Lung (tissue), 12 donors: Measurements from ENCODE around the gene HSD17B1. TPM values are rescaled to one million over a fixed set of nuclear protein-coding genes. Genes with fewer than 3 reads are reported as not detected.

Source experiments
- ATAC-seq: fragments of 200-7000 bp; cut with Tn5 transposase; one replicate; pipeline ENCODE4 v1.9.1; 2020; ENCODE audit warnings: moderate number of reproducible peaks; ENCODE audit not compliant: insufficient read depth, low FRiP score
- DNase-seq, 3 donors: peaks; one replicate each; pipeline ENCODE4 v3.0.0-alpha.2; 2013 to 2017
- H3K27ac ChIP-seq, 2 donors: one replicate each; pipeline ENCODE4 v1.5.1; 2013; ENCODE audit warnings: mild to moderate bottlenecking in 2 of 2, moderate library complexity in 2 of 2, control low read depth in 1 of 2, inconsistent platforms in 1 of 2, low read depth in 1 of 2, low read length in 1 of 2
- H3K27me3 ChIP-seq, 3 donors: one replicate each; pipeline ENCODE4 v1.5.1; 2013; ENCODE audit warnings: low read length in 2 of 3; ENCODE audit not compliant: control insufficient read depth in 3 of 3, insufficient read depth in 3 of 3
- H3K36me3 ChIP-seq, 4 donors: one replicate each; pipeline ENCODE4 v1.5.1; 2013; ENCODE audit warnings: low read length in 4 of 4, mild to moderate bottlenecking in 1 of 4, moderate library complexity in 1 of 4; ENCODE audit not compliant: control insufficient read depth in 4 of 4, insufficient read depth in 4 of 4
- H3K4me1 ChIP-seq, 5 donors: one replicate each; pipeline ENCODE4 v1.5.1; 2013; ENCODE audit warnings: low read length in 5 of 5, mild to moderate bottlenecking in 2 of 5, moderate library complexity in 1 of 5; ENCODE audit not compliant: control insufficient read depth in 5 of 5, insufficient read depth in 5 of 5
- H3K4me3 ChIP-seq: one replicate; pipeline ENCODE4 v1.5.1; 2013; ENCODE audit warnings: mild to moderate bottlenecking, control low read depth, moderate library complexity
- H3K9ac ChIP-seq, 2 donors: one replicate each; pipeline ENCODE4 v1.5.1; 2013; ENCODE audit warnings: low read length in 2 of 2, control low read depth in 1 of 2; ENCODE audit not compliant: insufficient read depth in 1 of 2
- H3K9me3 ChIP-seq, 4 donors: one replicate each; pipeline ENCODE4 v1.5.1; 2013; ENCODE audit warnings: low read length in 3 of 4, mild to moderate bottlenecking in 1 of 4, moderate library complexity in 1 of 4; ENCODE audit not compliant: control insufficient read depth in 4 of 4, insufficient read depth in 3 of 4
- WGBS, 2 donors: extraction: QIAGEN DNeasy Blood & Tissue Kit; methylation state at CpG; one replicate each; pipeline ENCODE4 v1.1.7; 2013; 5-methylcytosine and 5-hydroxymethylcytosine counted together
- polyA plus RNA-seq, 2 donors: library from polyadenylated mRNA; stranded (reverse); fragments of 200-250 nt; gene quantifications; one replicate each; pipeline ENCODE4 v1.2.1, GENCODE V29; 2013
- total RNA-seq, 2 donors: library from RNA; depleted of rRNA in 1 of 2; stranded (reverse); fragments of >200 nt in 1 of 2; gene quantifications; one replicate each; pipeline ENCODE4 v1.2.1, GENCODE V29; 2014 to 2021
- TF ChIP-seq, protein P1 (sequence below): IDR thresholded peaks from 2 replicates; pipeline ENCODE4 v1.5.1; 2012; ENCODE audit warnings: mild to moderate bottlenecking; ENCODE audit errors: control extremely low read depth, extremely low read depth
- donor health status: control.
- donor health status: control.
- donor health status: Bipolar disorder and iron deficiency.
- donor health status: healthy.
- donor health status: DM: yes; HTN: yes; CAD: no.

Gene HSD17B1
- total and polyA plus RNA-seq, 4 donors = 0.98 to 2.4 (median 1.6) TPM

DNA sequence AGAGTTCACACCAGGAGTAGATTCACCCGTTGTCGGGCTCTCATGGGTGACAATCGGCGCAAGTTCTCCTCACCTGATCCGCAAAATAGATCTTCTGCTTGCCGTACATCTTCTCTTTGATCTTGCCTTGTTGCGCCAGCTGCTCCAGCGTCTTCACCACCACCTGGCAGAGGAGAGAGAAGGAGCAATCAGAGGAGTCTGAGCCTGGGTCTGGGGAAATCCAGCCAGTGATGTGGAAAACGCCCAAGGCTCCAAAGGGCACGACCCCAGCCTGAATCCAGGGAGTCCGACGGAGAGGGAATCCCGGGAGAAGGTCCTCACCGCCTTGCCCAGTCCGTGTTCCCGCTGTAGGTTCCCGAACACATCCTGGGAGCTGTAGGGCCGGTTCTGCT, 24.4 kb downstream of the HSD17B1 start:
- H3K36me3 ChIP-seq = peaks cover 22 to 42% (median 32%) of the 10 kb centered on the region in 4 donors
- DNase-seq (no peak), ATAC-seq (no peak)
- TF ChIP-seq, protein P1, sequence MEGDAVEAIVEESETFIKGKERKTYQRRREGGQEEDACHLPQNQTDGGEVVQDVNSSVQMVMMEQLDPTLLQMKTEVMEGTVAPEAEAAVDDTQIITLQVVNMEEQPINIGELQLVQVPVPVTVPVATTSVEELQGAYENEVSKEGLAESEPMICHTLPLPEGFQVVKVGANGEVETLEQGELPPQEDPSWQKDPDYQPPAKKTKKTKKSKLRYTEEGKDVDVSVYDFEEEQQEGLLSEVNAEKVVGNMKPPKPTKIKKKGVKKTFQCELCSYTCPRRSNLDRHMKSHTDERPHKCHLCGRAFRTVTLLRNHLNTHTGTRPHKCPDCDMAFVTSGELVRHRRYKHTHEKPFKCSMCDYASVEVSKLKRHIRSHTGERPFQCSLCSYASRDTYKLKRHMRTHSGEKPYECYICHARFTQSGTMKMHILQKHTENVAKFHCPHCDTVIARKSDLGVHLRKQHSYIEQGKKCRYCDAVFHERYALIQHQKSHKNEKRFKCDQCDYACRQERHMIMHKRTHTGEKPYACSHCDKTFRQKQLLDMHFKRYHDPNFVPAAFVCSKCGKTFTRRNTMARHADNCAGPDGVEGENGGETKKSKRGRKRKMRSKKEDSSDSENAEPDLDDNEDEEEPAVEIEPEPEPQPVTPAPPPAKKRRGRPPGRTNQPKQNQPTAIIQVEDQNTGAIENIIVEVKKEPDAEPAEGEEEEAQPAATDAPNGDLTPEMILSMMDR = no peak
- peaks cover 0 to 23% (median 11%) of the 10 kb centered on the region in 5 donors for H3K4me1 ChIP-seq
- peak overlapping the region; percentile 23 for H3K4me3 ChIP-seq
- H3K27ac ChIP-seq = peak overlapping the region; percentile 38 to 82
- no peaks in the 10 kb centered on the region for H3K9me3 ChIP-seq
- WGBS, 2 donors = 11 to 12% methylated on average over 18 of the region's 18 CpGs
- no peaks in the 10 kb centered on the region for H3K27me3 ChIP-seq
- H3K9ac ChIP-seq = peak overlapping the region in 1 of 2 donors; percentile 53

DNA sequence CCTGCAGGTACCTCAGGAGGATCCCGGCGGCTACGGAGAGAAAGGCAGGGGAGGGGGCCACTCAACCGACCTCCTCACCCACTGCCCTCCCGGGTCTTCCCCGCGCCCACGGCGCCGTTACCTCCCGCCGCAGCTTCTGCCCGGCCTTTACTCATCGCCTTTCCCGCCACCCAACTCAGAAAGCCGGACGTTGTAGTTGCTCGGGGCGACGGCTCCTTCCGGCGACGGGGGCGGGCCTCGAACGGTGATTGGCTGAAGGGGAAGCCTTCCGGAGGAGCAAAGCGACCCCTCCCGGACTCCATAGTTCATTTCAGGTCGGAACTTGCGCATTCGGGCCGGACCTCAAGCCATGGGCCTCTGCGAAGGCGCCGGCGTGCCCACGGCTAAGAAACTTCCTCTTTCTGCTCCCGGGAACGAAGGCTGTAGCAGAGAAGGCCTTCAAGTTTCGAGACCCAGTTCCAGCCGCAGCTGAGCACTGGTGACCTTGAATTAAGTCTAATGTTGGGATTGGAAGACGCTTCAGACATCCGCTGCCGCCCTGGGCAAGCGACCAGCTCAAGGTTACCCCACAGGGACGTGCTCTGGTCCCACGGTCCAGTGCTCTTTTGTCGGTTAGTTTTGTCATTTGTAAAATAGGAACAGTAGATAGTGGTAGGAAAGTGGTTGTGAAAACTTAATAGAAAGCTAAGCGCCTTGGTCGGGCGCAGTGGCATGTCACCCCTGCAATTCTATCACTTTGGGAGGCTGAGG, 25.0 kb downstream of the HSD17B1 start, which contains the start of gene PSMC3IP:
Gene PSMC3IP (minus strand): TSS at position 198 of the 750 bp plus-strand sequence. CDS start 43 bp downstream, at position 155.
- 0% methylated on average over 50 to 52 of the region's 52 CpGs for WGBS, 2 donors
- Histone ChIP-seq H3K9ac (peak within 1 kb of the TSS; percentile 16 to 53), H3K27ac (peak within 1 kb of the TSS; percentile 85 to 89), H3K4me3 (peak within 1 kb of the TSS; percentile 65), H3K36me3 (peaks cover 25 to 42% (median 33%) of the 10 kb centered on the region in 4 donors), H3K27me3 (no peaks in the 10 kb centered on the region), H3K9me3 (no peaks in the 10 kb centered on the region), H3K4me1 (peaks cover 0 to 23% (median 11%) of the 10 kb centered on the region in 5 donors)
- peak; percentile 95 to 97 (median 96) for DNase-seq
- peak; percentile 94 for ATAC-seq
- TF ChIP-seq, protein P1 = no peak

DNA sequence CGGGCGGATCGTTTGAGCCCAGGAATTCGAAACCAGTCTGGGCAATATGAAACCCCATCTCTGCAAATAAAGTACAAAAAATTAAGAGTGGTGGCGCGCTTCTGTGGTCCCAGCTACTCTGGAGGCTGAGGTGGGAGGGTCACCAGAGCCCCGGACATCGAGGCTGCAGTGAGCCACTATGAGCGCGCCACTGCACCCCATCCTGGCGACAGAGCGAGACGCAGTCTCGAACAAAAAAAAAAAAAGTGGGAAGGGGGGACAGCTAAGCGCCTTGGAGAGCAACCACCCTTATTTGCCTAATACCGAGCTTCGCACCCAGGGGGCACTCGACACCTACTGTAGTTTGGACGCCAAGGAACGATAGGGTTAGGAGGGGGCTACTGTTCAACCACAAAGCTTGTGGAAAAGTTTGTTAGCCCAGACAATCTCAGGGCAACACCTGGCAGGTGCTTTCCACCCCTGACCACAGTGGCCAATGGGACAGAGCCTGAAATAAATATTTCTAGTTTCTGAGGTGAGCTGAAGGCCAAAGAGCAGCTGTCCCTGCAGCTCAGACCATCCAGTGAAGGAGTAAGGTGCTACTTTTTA, 25.7 kb downstream of the HSD17B1 start:
- peak overlapping the region; percentile 85 to 89 for H3K27ac ChIP-seq
- TF ChIP-seq, protein P1 = peak; percentile 51
- peaks cover 25 to 42% (median 31%) of the 10 kb centered on the region in 4 donors for H3K36me3 ChIP-seq
- no peaks in the 10 kb centered on the region for H3K27me3 ChIP-seq
- H3K9ac ChIP-seq = peak overlapping the region; percentile 16 to 30
- peaks cover 0 to 23% (median 11%) of the 10 kb centered on the region in 5 donors for H3K4me1 ChIP-seq
- no peaks in the 10 kb centered on the region for H3K9me3 ChIP-seq
- DNase-seq (peak; percentile 84 to 86 (median 86)), ATAC-seq (peak; percentile 70)
- peak overlapping the region; percentile 65 for H3K4me3 ChIP-seq
- WGBS, 2 donors = 0% methylated on average over 20 of the region's 20 CpGs
